GM23338 (cell line): ENCODE results near the gene VEGFA. TPM values are rescaled to one million over a fixed set of nuclear protein-coding genes. Genes with fewer than 3 reads are reported as not detected.

ENCODE experiments used
- ATAC-seq: fragments of 200-7000 bp; cut with Tn5 transposase; 3 replicates; pipeline ENCODE4 v1.9.1; 2020
- DNase-seq: peaks from one replicate; pipeline ENCODE4 v3.0.0-alpha.2; 2015; ENCODE audit warnings: low spot score
- H2AFZ ChIP-seq: fragments of 200-600 bp; sonication (generic); 2 replicates; pipeline ENCODE4 v1.8.0; 2016; ENCODE audit warnings: antibody characterized with exemption, mild to moderate bottlenecking, moderate library complexity
- H3F3A ChIP-seq: fragments of 200-600 bp; sonication (generic); replicated peaks from 2 replicates; pipeline ENCODE4 v1.8.0; 2017; ENCODE audit warnings: antibody characterized with exemption, mixed run types, low read depth
- H3K27ac ChIP-seq: fragments of 200-600 bp; sonication (generic); 2 replicates; pipeline ENCODE4 v1.6.1; 2016; ENCODE audit warnings: low read depth
- H3K27me3 ChIP-seq: fragments of 200-600 bp; sonication (generic); 2 replicates; pipeline ENCODE4 v1.8.0; 2016; ENCODE audit warnings: mild to moderate bottlenecking, mixed run types, moderate library complexity; ENCODE audit not compliant: insufficient read depth
- H3K36me3 ChIP-seq: fragments of 200-600 bp; sonication (generic); 2 replicates; pipeline ENCODE4 v1.8.0; 2016; ENCODE audit warnings: mild to moderate bottlenecking; ENCODE audit not compliant: insufficient read depth
- H3K4me1 ChIP-seq: fragments of 200-600 bp; sonication (generic); 2 replicates; pipeline ENCODE4 v1.8.0; 2016; ENCODE audit warnings: mild to moderate bottlenecking, moderate library complexity; ENCODE audit not compliant: insufficient read depth
- H3K4me2 ChIP-seq: fragments of 200-600 bp; sonication (generic); 2 replicates; pipeline ENCODE4 v1.7.1; 2017; ENCODE audit warnings: mixed run types
- H3K4me3 ChIP-seq: fragments of 200-600 bp; sonication (generic); 2 replicates; pipeline ENCODE4 v1.6.1; 2016; ENCODE audit warnings: mixed run types
- H3K79me2 ChIP-seq: fragments of 200-600 bp; sonication (generic); replicated peaks from 2 replicates; pipeline ENCODE4 v1.8.0; 2017; ENCODE audit warnings: mild to moderate bottlenecking; ENCODE audit not compliant: insufficient read depth
- H3K9me2 ChIP-seq: fragments of 200-600 bp; sonication (generic); 2 replicates; pipeline ENCODE4 v1.8.0; 2017; ENCODE audit not compliant: insufficient read depth
- H4K20me1 ChIP-seq: fragments of 200-600 bp; sonication (generic); replicated peaks from 2 replicates; pipeline ENCODE4 v1.8.0; 2017; ENCODE audit warnings: mild to moderate bottlenecking; ENCODE audit not compliant: insufficient read depth
- H3K27ac Mint-ChIP-seq: 2 replicates; pipeline ENCODE4 v1.8.0; 2020; ENCODE audit warnings: inconsistent platforms, mild to moderate bottlenecking, moderate library complexity, mixed read lengths
- H3K27me3 Mint-ChIP-seq: 3 replicates; pipeline ENCODE4 v1.8.0; 2022; ENCODE audit warnings: low read depth, mild to moderate bottlenecking, moderate library complexity, mixed read lengths, inconsistent platforms; ENCODE audit not compliant: insufficient read depth, poor library complexity
- H3K36me3 Mint-ChIP-seq: 3 replicates; pipeline ENCODE4 v1.8.0; 2021; ENCODE audit warnings: low read depth, mild to moderate bottlenecking, inconsistent platforms, moderate library complexity, mixed read lengths
- H3K4me1 Mint-ChIP-seq: 3 replicates; pipeline ENCODE4 v1.8.0; 2020; ENCODE audit warnings: mild to moderate bottlenecking, inconsistent platforms, mixed read lengths
- H3K4me3 Mint-ChIP-seq: 3 replicates; pipeline ENCODE4 v1.8.0; 2021; ENCODE audit warnings: moderate library complexity, mild to moderate bottlenecking, inconsistent platforms, mixed read lengths
- H3K9me3 Mint-ChIP-seq: 3 replicates; pipeline ENCODE4 v1.8.0; 2020; ENCODE audit warnings: moderate library complexity, mild to moderate bottlenecking, inconsistent platforms, mixed read lengths
- CREB1 ChIP-seq: fragments of 250-450 bp; sonication (Bioruptor Pico); IDR thresholded peaks from 2 replicates; pipeline ENCODE4 v1.5.0; 2020; ENCODE audit warnings: low read depth, mild to moderate bottlenecking, moderate library complexity
- CTCF ChIP-seq, 2 experiments: fragments of 200-600 bp in 1 of 2; sonication (generic) in 1 of 2; conservative IDR thresholded peaks; 2 replicates each; pipeline versions ENCODE4 v1.5.1 to v1.6.1; 2016 to 2017; ENCODE audit warnings: antibody characterized with exemption in 2 of 2, low read depth in 2 of 2, mild to moderate bottlenecking in 2 of 2, moderate library complexity in 1 of 2
- JUNB ChIP-seq: IDR thresholded peaks from one replicate; pipeline ENCODE4 v1.6.1; 2016; ENCODE audit warnings: antibody characterized with exemption; ENCODE audit not compliant: unreplicated experiment
- POLR2AphosphoS5 ChIP-seq: IDR thresholded peaks from 2 replicates; pipeline ENCODE4 v1.6.1; 2016; ENCODE audit warnings: antibody characterized with exemption, low read depth
- REST ChIP-seq: IDR thresholded peaks from one replicate; pipeline ENCODE4 v1.6.1; 2018; ENCODE audit warnings: antibody characterized with exemption; ENCODE audit not compliant: unreplicated experiment
- ZNF114 ChIP-seq: fragments of 250-450 bp; sonication (Bioruptor Pico); IDR thresholded peaks from 2 replicates; pipeline ENCODE4 v1.5.0; 2020; ENCODE audit warnings: mild to moderate bottlenecking, moderate library complexity
- polyA plus RNA-seq: library from polyadenylated mRNA; unstranded; fragments of >200 nt; fragmentation: Nextera tagmentation; extraction: Ambion mirVana; gene quantifications from 2 replicates; pipeline ENCODE4 v1.2.1, GENCODE V29; 2016
- total RNA-seq: library from RNA; depleted of rRNA; stranded (reverse); fragments of >200 nt; shearing (Covaris generic); gene quantifications from 2 replicates; pipeline ENCODE4 v1.2.3, GENCODE V29; 2014
- TF ChIP-seq, protein P1 (sequence below): IDR thresholded peaks from 2 replicates; pipeline ENCODE4 v1.6.1; 2016; ENCODE audit warnings: antibody characterized with exemption

VEGFA gene
- total and polyA plus RNA-seq, 2 experiments from 2014 or later: 10.9 to 61.1 TPM

GRCh38 chr6:43757966-43758616, 11.9 kb upstream of the VEGFA start (continued):
- TF ChIP-seq CREB1 (CRISPR knock-in tag): no peak

- no peaks in the 10 kb centered on the region for H3K36me3 ChIP-seq
- no peak overlapping the region for H3K4me3 ChIP-seq
- no peaks in the 10 kb centered on the region for H4K20me1 ChIP-seq
- Mint-ChIP-seq H3K27me3 (peaks cover 6% of the 10 kb centered on the region), H3K4me1 (peaks cover 20% of the 10 kb centered on the region), H3K27ac (no peak overlapping the region), H3K36me3 (no peaks in the 10 kb centered on the region), H3K4me3 (no peak overlapping the region), H3K9me3 (no peaks in the 10 kb centered on the region)
- ATAC-seq: peak; percentile 94
- H2AFZ ChIP-seq: peak overlapping the region; percentile 86
- H3F3A ChIP-seq: no peaks in the 10 kb centered on the region
- no peaks in the 10 kb centered on the region for H3K9me2 ChIP-seq
- no peak overlapping the region for H3K27ac ChIP-seq
- H3K79me2 ChIP-seq: no peaks in the 10 kb centered on the region
- peak; percentile 81 to 90 for TF ChIP-seq CTCF (conservative IDR thresholded peaks at IDR 0.05; ENCODE audit: low read depth in 2 of 2)
- TF ChIP-seq REST: no peak
- H3K4me1 ChIP-seq: peaks cover 10% of the 10 kb centered on the region
- DNase-seq: peak; percentile 91
- 0 out of 2 replicates have a peak overlapping the region, but pooled peaks have one; percentile 32 for H3K4me2 ChIP-seq
- H3K27me3 ChIP-seq: no peaks in the 10 kb centered on the region
Measured at GRCh38 chr6:43758617-43759050, 11.4 kb upstream of the VEGFA start.

GRCh38 chr6:43759136-43759906, 10.7 kb upstream of the VEGFA start:
- no peak overlapping the region for H3K4me3 ChIP-seq
- Mint-ChIP-seq H3K36me3 (no peaks in the 10 kb centered on the region), H3K9me3 (no peaks in the 10 kb centered on the region), H3K4me3 (no peak overlapping the region; the same call in 2 of the 3 replicates), H3K27me3 (peaks cover 6% of the 10 kb centered on the region), H3K27ac (no peak overlapping the region), H3K4me1 (peaks cover 20% of the 10 kb centered on the region)
- no peaks in the 10 kb centered on the region for H3K9me2 ChIP-seq
- H4K20me1 ChIP-seq: no peaks in the 10 kb centered on the region
- peak overlapping the region; percentile 32; the same call in 1 of the 2 replicates for H3K4me2 ChIP-seq
- no peaks in the 10 kb centered on the region for H3K36me3 ChIP-seq
- peak overlapping the region; percentile 86 for H2AFZ ChIP-seq
- H3K27me3 ChIP-seq: no peaks in the 10 kb centered on the region
- peak; percentile 37 for ATAC-seq
- H3K4me1 ChIP-seq: peaks cover 10% of the 10 kb centered on the region
- H3F3A ChIP-seq: no peaks in the 10 kb centered on the region
- H3K27ac ChIP-seq: no peak overlapping the region
- no peaks in the 10 kb centered on the region for H3K79me2 ChIP-seq
- DNase-seq: no peak
- TF ChIP-seq REST (no peak), CREB1 (CRISPR knock-in tag) (no peak), ZNF114 (CRISPR knock-in tag) (no peak), POLR2AphosphoS5 (no peak), JUNB (no peak), CTCF (conservative IDR thresholded peaks at IDR 0.05; ENCODE audit: low read depth in 2 of 2) (no peak)
- TF ChIP-seq, protein P1, sequence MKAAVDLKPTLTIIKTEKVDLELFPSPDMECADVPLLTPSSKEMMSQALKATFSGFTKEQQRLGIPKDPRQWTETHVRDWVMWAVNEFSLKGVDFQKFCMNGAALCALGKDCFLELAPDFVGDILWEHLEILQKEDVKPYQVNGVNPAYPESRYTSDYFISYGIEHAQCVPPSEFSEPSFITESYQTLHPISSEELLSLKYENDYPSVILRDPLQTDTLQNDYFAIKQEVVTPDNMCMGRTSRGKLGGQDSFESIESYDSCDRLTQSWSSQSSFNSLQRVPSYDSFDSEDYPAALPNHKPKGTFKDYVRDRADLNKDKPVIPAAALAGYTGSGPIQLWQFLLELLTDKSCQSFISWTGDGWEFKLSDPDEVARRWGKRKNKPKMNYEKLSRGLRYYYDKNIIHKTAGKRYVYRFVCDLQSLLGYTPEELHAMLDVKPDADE: no peak
